Neural progenitor cell (in vitro differentiated cells): Measurements from ENCODE around the gene MATCAP1.

Experiments used
- CTCF ChIP-seq: fragments of 200-600 bp; sonication (generic); IDR thresholded peaks from 2 replicates; pipeline ENCODE4 v1.5.1; 2017; ENCODE audit warnings: antibody characterized with exemption, mild to moderate bottlenecking
- EZH2phosphoT487 ChIP-seq: fragments of 200-600 bp; sonication (generic); IDR thresholded peaks from 2 replicates; pipeline ENCODE4 v1.6.1; 2017; ENCODE audit warnings: antibody characterized with exemption

GRCh38 chr16:67163164-67163998 lies 20.4 kb downstream of the MATCAP1 start:
- TF ChIP-seq CTCF (peak; percentile 12), EZH2phosphoT487 (peak; percentile 82)
